GM12878 (cell line): Measurements from ENCODE around the gene ITGA11. TPM values are rescaled to one million over a fixed set of nuclear protein-coding genes. Genes with fewer than 3 reads are reported as not detected.

Source experiments
- ASH2L ChIP-seq: fragments of 300-600, 200-600 bp; sonication (generic); IDR thresholded peaks from 2 replicates; pipeline ENCODE4 v1.6.1; 2017; ENCODE audit warnings: low read depth, mild to moderate bottlenecking, borderline replicate concordance
- CBX3 ChIP-seq: fragments of 200-600 bp; sonication (generic); IDR thresholded peaks from 2 replicates; pipeline ENCODE4 v1.6.1; 2016; ENCODE audit warnings: low read depth, borderline replicate concordance
- CREB1 ChIP-seq: IDR thresholded peaks from 2 replicates; pipeline ENCODE4 v1.6.1; 2012; ENCODE audit warnings: low read depth, mild to moderate bottlenecking, inconsistent platforms
- EED ChIP-seq: sonication (generic); IDR thresholded peaks from 2 replicates; pipeline ENCODE4 v1.6.1; 2016; ENCODE audit warnings: antibody characterized with exemption, low read depth
- EZH2 ChIP-seq: IDR thresholded peaks from 2 replicates; pipeline ENCODE4 v1.6.1; 2012; ENCODE audit warnings: low read depth, mild to moderate bottlenecking, control low read depth, inconsistent platforms, low read length, borderline replicate concordance; ENCODE audit not compliant: control insufficient read depth
- FOXM1 ChIP-seq: IDR thresholded peaks from 2 replicates; pipeline ENCODE4 v1.6.1; 2012; ENCODE audit warnings: low read depth, mild to moderate bottlenecking, inconsistent platforms, low read length, moderate library complexity
- LARP7 ChIP-seq: fragments of 450-650 bp; IDR thresholded peaks from 2 replicates; pipeline ENCODE4 v1.6.1; 2017; ENCODE audit warnings: mild to moderate bottlenecking
- NR2C2 ChIP-seq: IDR thresholded peaks from 2 replicates; pipeline ENCODE4 v1.6.1; 2011; ENCODE audit warnings: borderline replicate concordance, low read depth; ENCODE audit not compliant: control insufficient read depth, insufficient read length
- RAD21 ChIP-seq: IDR thresholded peaks from 2 replicates; pipeline ENCODE4 v1.6.1; 2011; ENCODE audit warnings: mild to moderate bottlenecking, low read depth, low read length, moderate library complexity; ENCODE audit not compliant: insufficient read depth
- RUNX3 ChIP-seq: IDR thresholded peaks from 2 replicates; pipeline ENCODE4 v1.6.1; 2012; ENCODE audit warnings: low read length, inconsistent platforms
- TARDBP ChIP-seq: IDR thresholded peaks from 2 replicates; pipeline ENCODE4 v1.6.1; 2016; ENCODE audit warnings: borderline replicate concordance
- TBL1XR1 ChIP-seq: IDR thresholded peaks from 2 replicates; pipeline ENCODE4 v1.6.1; 2012; ENCODE audit warnings: low read depth, low read length, improper control_type of control experiment
- YY1 ChIP-seq: IDR thresholded peaks from 2 replicates; pipeline ENCODE4 v1.6.1; 2011; ENCODE audit warnings: low read depth, mild to moderate bottlenecking, low read length
- ZBTB4 ChIP-seq: fragments of 450-650 bp; formaldehyde crosslinking; IDR thresholded peaks from 2 replicates; pipeline ENCODE4 v1.4.0; 2022; ENCODE audit warnings: mild to moderate bottlenecking, moderate library complexity
- ZNF384 ChIP-seq: IDR thresholded peaks from 2 replicates; pipeline ENCODE4 v1.6.1; 2012; ENCODE audit warnings: low read depth, mild to moderate bottlenecking, low read length, improper control_type of control experiment, borderline replicate concordance
- ZSCAN29 ChIP-seq: fragments of 450-650 bp; IDR thresholded peaks from 2 replicates; pipeline ENCODE4 v1.6.1; 2017; ENCODE audit warnings: mild to moderate bottlenecking, moderate library complexity
- polyA plus RNA-seq, 11 experiments: library from polyadenylated mRNA; depleted of rRNA in 4 of 11; unstranded in 6 of 11; stranded (reverse) in 5 of 11; fragments of >200 nt; fragmentation: Nextera tagmentation in 4 of 11; fragmentation: Illumina TruSeq in 1 of 11; extraction: Ambion mirVana in 4 of 11; extraction: Trizol in 1 of 11; gene quantifications; 1 replicate in 1 of 11; 2 replicates in 10 of 11; pipeline versions ENCODE4 v1.2.1 to v1.2.3, GENCODE V29; 2011 to 2016; ENCODE audit warnings: inconsistent platforms in 2 of 11, missing spikeins in 2 of 11, low read depth in 1 of 11
- total RNA-seq, 4 experiments: library from RNA; depleted of rRNA in 3 of 4; stranded (reverse); fragments of >200 nt in 3 of 4; fragmentation: Illumina TruSeq in 1 of 4; extraction: Trizol in 1 of 4; gene quantifications; 2 replicates each; pipeline versions ENCODE4 v1.2.1 to v1.2.3, GENCODE V29; 2013 to 2021
- TF ChIP-seq, protein P1 (sequence below): IDR thresholded peaks from 2 replicates; pipeline ENCODE4 v1.6.1; 2012; ENCODE audit warnings: mild to moderate bottlenecking, low read depth, low read length
- TF ChIP-seq, protein P2 (sequence below): fragments of 450-650 bp; IDR thresholded peaks from 2 replicates; pipeline ENCODE4 v1.6.1; 2018; ENCODE audit warnings: borderline replicate concordance, mild to moderate bottlenecking; ENCODE audit not compliant: partially characterized antibody

Gene ITGA11
- total and polyA plus RNA-seq, 10 of the 15 experiments (the other 5 are each of a cell fraction or from before 2014, with no cell fraction given) = under 0.01 to 0.36 (median 0.13) TPM; not detected in 1

- TF ChIP-seq, protein P1, sequence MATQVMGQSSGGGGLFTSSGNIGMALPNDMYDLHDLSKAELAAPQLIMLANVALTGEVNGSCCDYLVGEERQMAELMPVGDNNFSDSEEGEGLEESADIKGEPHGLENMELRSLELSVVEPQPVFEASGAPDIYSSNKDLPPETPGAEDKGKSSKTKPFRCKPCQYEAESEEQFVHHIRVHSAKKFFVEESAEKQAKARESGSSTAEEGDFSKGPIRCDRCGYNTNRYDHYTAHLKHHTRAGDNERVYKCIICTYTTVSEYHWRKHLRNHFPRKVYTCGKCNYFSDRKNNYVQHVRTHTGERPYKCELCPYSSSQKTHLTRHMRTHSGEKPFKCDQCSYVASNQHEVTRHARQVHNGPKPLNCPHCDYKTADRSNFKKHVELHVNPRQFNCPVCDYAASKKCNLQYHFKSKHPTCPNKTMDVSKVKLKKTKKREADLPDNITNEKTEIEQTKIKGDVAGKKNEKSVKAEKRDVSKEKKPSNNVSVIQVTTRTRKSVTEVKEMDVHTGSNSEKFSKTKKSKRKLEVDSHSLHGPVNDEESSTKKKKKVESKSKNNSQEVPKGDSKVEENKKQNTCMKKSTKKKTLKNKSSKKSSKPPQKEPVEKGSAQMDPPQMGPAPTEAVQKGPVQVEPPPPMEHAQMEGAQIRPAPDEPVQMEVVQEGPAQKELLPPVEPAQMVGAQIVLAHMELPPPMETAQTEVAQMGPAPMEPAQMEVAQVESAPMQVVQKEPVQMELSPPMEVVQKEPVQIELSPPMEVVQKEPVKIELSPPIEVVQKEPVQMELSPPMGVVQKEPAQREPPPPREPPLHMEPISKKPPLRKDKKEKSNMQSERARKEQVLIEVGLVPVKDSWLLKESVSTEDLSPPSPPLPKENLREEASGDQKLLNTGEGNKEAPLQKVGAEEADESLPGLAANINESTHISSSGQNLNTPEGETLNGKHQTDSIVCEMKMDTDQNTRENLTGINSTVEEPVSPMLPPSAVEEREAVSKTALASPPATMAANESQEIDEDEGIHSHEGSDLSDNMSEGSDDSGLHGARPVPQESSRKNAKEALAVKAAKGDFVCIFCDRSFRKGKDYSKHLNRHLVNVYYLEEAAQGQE = no peak
- TF ChIP-seq TBL1XR1 = no peak
- no peak for TF ChIP-seq EZH2
- TF ChIP-seq LARP7 = no peak
- TF ChIP-seq EED = no peak
- TF ChIP-seq RAD21 = no peak
- no peak for TF ChIP-seq NR2C2
- no peak for TF ChIP-seq RUNX3
- no peak for TF ChIP-seq ZBTB4 (CRISPR knock-in tag)
- TF ChIP-seq ZSCAN29 = no peak
- no peak for TF ChIP-seq FOXM1
- TF ChIP-seq ASH2L = no peak
- no peak for TF ChIP-seq ZNF384
- no peak for TF ChIP-seq TARDBP
- TF ChIP-seq CREB1 = no peak
- no peak for TF ChIP-seq YY1
- TF ChIP-seq CBX3 = no peak
- TF ChIP-seq, protein P2, sequence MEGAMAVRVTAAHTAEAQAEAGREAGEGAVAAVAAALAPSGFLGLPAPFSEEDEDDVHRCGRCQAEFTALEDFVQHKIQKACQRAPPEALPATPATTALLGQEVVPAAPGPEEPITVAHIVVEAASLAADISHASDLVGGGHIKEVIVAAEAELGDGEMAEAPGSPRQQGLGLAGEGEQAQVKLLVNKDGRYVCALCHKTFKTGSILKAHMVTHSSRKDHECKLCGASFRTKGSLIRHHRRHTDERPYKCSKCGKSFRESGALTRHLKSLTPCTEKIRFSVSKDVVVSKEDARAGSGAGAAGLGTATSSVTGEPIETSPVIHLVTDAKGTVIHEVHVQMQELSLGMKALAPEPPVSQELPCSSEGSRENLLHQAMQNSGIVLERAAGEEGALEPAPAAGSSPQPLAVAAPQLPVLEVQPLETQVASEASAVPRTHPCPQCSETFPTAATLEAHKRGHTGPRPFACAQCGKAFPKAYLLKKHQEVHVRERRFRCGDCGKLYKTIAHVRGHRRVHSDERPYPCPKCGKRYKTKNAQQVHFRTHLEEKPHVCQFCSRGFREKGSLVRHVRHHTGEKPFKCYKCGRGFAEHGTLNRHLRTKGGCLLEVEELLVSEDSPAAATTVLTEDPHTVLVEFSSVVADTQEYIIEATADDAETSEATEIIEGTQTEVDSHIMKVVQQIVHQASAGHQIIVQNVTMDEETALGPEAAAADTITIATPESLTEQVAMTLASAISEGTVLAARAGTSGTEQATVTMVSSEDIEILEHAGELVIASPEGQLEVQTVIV = no peak
- TF ChIP-seq, all 136 proteins: peak for 0
These were observed 51.5 kb downstream of the ITGA11 start (continued) for GRCh38 chr15:68380456-68380855.
